ENCODE results near the gene MUC12. TPM values are rescaled to one million over a fixed set of nuclear protein-coding genes. Genes with fewer than 3 reads are reported as not detected.
A peak's percentile ranks its signal among the peaks of the same experiment; 100 is the strongest.

MUC12 gene
- total RNA-seq, 1 experiment from 2014 or later: 6.8 TPM

DNA sequence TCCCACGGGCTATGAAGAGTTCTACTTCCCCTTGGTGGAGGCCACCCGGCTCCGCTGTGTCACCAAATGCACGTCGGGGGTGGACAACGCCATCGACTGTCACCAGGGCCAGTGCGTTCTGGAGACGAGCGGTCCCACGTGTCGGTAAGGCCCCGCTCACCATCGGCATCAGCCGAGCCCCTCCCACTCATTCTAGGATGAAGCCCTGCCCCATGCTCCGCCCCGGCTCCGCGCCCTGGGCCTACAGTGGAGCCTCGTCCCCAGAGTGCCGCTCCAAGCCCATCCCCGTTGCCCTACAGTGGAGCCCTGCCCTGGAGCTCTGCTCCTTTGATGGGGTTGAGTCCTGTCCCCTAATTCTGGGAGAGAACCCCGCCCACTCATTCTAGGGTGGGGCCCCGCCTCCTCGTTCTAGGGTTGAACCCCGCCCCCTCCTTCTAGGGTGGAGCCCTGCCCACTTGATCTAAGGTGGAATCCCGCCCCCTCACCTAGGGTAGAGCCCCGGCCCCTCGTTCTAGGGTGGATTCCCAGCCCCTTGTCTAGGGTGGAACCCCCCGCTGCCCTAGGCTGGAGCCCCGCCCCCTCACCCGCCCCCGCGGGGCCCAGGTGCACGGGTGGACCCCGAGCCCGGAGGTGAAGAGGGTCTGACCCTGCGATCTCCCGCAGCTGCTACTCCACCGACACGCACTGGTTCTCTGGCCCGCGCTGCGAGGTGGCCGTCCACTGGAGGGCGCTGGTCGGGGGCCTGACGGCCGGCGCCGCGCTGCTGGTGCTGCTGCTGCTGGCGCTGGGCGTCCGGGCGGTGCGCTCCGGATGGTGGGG lies 3.4 kb upstream of the MUC12 start:
- TF ChIP-seq, protein P1, sequence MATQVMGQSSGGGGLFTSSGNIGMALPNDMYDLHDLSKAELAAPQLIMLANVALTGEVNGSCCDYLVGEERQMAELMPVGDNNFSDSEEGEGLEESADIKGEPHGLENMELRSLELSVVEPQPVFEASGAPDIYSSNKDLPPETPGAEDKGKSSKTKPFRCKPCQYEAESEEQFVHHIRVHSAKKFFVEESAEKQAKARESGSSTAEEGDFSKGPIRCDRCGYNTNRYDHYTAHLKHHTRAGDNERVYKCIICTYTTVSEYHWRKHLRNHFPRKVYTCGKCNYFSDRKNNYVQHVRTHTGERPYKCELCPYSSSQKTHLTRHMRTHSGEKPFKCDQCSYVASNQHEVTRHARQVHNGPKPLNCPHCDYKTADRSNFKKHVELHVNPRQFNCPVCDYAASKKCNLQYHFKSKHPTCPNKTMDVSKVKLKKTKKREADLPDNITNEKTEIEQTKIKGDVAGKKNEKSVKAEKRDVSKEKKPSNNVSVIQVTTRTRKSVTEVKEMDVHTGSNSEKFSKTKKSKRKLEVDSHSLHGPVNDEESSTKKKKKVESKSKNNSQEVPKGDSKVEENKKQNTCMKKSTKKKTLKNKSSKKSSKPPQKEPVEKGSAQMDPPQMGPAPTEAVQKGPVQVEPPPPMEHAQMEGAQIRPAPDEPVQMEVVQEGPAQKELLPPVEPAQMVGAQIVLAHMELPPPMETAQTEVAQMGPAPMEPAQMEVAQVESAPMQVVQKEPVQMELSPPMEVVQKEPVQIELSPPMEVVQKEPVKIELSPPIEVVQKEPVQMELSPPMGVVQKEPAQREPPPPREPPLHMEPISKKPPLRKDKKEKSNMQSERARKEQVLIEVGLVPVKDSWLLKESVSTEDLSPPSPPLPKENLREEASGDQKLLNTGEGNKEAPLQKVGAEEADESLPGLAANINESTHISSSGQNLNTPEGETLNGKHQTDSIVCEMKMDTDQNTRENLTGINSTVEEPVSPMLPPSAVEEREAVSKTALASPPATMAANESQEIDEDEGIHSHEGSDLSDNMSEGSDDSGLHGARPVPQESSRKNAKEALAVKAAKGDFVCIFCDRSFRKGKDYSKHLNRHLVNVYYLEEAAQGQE (IDR thresholded peaks at IDR 0.05; ENCODE audit: insufficient read depth in 1 of 2, low read depth in 2 of 2, low read length in 1 of 2): peak in 1 of 2 experiments; percentile 45; a peak in 1 of 4 replicates
- TF ChIP-seq, protein P2, sequence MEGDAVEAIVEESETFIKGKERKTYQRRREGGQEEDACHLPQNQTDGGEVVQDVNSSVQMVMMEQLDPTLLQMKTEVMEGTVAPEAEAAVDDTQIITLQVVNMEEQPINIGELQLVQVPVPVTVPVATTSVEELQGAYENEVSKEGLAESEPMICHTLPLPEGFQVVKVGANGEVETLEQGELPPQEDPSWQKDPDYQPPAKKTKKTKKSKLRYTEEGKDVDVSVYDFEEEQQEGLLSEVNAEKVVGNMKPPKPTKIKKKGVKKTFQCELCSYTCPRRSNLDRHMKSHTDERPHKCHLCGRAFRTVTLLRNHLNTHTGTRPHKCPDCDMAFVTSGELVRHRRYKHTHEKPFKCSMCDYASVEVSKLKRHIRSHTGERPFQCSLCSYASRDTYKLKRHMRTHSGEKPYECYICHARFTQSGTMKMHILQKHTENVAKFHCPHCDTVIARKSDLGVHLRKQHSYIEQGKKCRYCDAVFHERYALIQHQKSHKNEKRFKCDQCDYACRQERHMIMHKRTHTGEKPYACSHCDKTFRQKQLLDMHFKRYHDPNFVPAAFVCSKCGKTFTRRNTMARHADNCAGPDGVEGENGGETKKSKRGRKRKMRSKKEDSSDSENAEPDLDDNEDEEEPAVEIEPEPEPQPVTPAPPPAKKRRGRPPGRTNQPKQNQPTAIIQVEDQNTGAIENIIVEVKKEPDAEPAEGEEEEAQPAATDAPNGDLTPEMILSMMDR (IDR thresholded peaks at IDR 0.05): peak; percentile 99
- no peak for TF ChIP-seq POLR2AphosphoS5 (IDR thresholded peaks at IDR 0.05; ENCODE audit: low read depth, low read length)
- BruUV-seq (replicated peaks): no TSS peak
- Histone ChIP-seq H3K4me1 (ENCODE audit: control insufficient read depth, insufficient read depth, low read length) (peaks cover 13% of the 10 kb centered on the region), H3K4me3 (ENCODE audit: low read depth in 2 of 2, low read length in 2 of 2) (peak overlapping the region; percentile 40 to 53), H3K36me3 (ENCODE audit: control insufficient read depth, insufficient read depth, low read length) (no peaks in the 10 kb centered on the region), H3K27me3 (ENCODE audit: control insufficient read depth, insufficient read depth, low read length) (peaks cover 5% of the 10 kb centered on the region), H3K27ac (ENCODE audit: low read length) (no peak overlapping the region), H3K9me3 (ENCODE audit: control insufficient read depth, insufficient read depth, low read depth, low read length) (no peaks in the 10 kb centered on the region)
- DNase-seq (ENCODE audit: low read depth, low spot score): no peak
- peak; percentile 92 for ATAC-seq
- intact Hi-C loops (cut with micrococcal nuclease; ENCODE audit: unreplicated experiment) (loop anchor here (2.0 kb wide), 1 partner anchor 93 kb away; no protein-coding TSS in a partner anchor), in situ Hi-C loops (cut with HindIII; ENCODE audit: low pct_unique_long_range_greater_than_20kb, low sequenced_read_pairs) (no loop called here)
- POLR2A ChIA-PET: no interaction called here
- CTCF ChIA-PET: interaction anchor here (0.5 to 0.6 kb wide), 4 partner anchors 34 to 208 kb away, joined by 3 to 10 read pairs (median 4); no protein-coding TSS in a partner anchor

DNA sequence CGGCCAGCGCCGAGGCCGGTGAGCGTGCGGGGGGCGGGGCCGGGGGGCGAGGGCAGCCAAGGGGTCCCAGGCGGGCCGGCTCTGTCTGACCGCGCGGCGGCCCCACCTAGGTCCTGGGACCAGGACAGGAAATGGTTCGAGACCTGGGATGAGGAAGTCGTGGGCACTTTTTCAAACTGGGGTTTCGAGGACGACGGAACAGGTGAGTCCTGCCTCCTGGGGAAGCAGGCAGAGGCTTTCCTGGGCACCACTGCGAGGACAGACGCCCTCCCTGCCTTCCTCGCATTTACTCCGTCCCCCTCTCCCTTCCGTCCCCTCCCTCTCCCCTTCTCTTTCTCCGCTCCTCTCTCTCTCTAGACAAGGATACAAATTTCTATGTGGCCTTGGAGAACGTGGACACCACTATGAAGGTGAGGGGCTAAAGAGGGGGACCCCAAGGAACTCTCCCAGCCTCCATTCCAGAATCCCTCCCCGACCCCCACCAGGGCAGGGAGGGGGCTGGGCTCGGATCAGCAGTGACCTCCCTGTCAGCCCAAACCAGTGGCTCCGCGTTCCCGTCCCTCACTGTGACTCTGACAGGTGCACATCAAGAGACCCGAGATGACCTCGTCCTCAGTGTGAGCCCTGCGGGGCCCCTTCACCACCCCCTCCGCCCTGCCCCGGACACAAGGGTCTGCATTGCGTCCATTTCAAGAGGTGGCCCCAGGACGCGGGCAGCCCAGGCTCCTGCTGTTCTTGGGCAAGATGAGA lies 2.6 kb upstream of the MUC12 start:
- H3K4me1 ChIP-seq (ENCODE audit: control insufficient read depth, insufficient read depth, low read length): peaks cover 13% of the 10 kb centered on the region
- intact Hi-C loops (cut with micrococcal nuclease; ENCODE audit: unreplicated experiment): loop anchor here (2.0 kb wide), 1 partner anchor 92 kb away; no protein-coding TSS in a partner anchor
- peak overlapping the region; percentile 40 to 53 for H3K4me3 ChIP-seq (ENCODE audit: low read depth in 2 of 2, low read length in 2 of 2)
- DNase-seq (ENCODE audit: low read depth, low spot score): no peak
- CTCF ChIA-PET: interaction anchor here (0.7 kb wide), 1 partner anchor 92 kb away, joined by 4 read pairs; the partner anchor contains the start of gene SRRT
- in situ Hi-C loops (cut with HindIII; ENCODE audit: low pct_unique_long_range_greater_than_20kb, low sequenced_read_pairs): no loop called here
- H3K27me3 ChIP-seq (ENCODE audit: control insufficient read depth, insufficient read depth, low read length): peaks cover 5% of the 10 kb centered on the region; the same call in 1 of the 2 replicates
- ATAC-seq: peak; percentile 32
- TF ChIP-seq, protein P1 (IDR thresholded peaks at IDR 0.05; ENCODE audit: insufficient read depth in 1 of 2, low read depth in 2 of 2, low read length in 1 of 2): no peak
- TF ChIP-seq TCF7L2 (IDR thresholded peaks at IDR 0.05; ENCODE audit: low read depth, low read length) (no peak), SIN3A (IDR thresholded peaks at IDR 0.05; ENCODE audit: borderline replicate concordance, insufficient read depth, low read depth, low read length) (no peak; the same call in 1 of the 2 replicates), POLR2AphosphoS5 (IDR thresholded peaks at IDR 0.05; ENCODE audit: low read depth, low read length) (no peak)
- TF ChIP-seq, protein P2 (IDR thresholded peaks at IDR 0.05): no peak; the same call in 1 of the 2 replicates
- H3K36me3 ChIP-seq (ENCODE audit: control insufficient read depth, insufficient read depth, low read length): no peaks in the 10 kb centered on the region
- BruUV-seq (replicated peaks): no TSS peak
- no peaks in the 10 kb centered on the region for H3K9me3 ChIP-seq (ENCODE audit: control insufficient read depth, insufficient read depth, low read depth, low read length)
- H3K27ac ChIP-seq (ENCODE audit: low read length): peak overlapping the region; percentile 64; the same call in 1 of the 2 replicates
- POLR2A ChIA-PET: no interaction called here
